GM19099 (cell line): ENCODE data around the gene SH3GLB1.

ENCODE experiments used
- POLR2A ChIP-seq: IDR thresholded peaks from 3 replicates; pipeline ENCODE4 v1.6.1; 2011; ENCODE audit warnings: low read depth; ENCODE audit not compliant: insufficient read length; ENCODE audit errors: extremely low read depth

SH3GLB1 gene

DNA sequence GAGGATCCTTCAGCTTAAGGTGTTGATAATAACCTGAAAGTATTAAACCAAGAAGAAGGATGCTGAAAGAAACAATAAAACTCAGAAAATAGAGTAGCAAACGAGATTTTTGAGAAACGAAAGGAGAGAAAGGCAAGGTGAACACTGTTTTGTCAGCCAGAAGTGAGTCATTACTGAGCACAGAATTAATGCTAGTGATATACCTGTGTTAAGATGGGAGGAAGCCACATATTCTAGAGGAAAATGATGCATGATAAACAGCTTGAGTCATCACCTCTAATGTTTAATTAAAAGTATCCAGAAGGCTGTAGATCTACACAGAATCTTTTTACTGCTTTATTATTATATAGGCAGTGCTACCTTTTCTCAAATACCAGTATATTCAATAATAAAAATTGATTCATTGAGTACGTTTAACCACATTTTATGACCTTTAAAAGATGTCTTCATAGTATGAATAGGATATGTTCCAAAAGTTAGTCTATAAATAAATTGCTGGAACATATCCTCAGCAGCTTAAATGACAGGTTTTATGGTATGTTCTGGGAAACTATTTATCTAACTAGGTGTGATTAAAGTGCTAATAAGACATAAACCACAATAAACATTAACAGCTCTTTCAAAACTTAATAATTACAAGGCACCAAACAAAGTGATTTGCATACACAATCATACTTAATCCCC, 10.3 kb downstream of the SH3GLB1 start:
- TF ChIP-seq POLR2A, result no peak

DNA sequence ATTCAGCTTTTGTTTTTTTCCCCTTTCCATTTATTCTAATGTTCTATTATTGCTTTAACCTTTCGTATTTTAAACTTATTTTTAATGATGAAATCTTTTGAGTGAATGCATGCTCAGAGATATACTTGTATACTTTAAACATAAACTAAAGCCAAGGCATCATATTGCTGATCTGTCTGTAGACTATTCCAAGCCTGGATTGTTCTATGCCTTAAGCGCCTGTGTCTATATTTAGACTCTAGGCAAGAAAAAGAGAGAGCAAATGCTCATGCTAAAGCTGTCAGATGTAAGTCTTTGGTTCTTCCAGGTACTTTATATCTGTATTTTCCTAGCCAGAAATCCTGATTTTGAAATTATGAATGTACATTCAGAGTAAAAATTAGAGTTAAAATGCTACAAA, 14.4 kb downstream of the SH3GLB1 start:
- TF ChIP-seq POLR2A, result no peak

DNA sequence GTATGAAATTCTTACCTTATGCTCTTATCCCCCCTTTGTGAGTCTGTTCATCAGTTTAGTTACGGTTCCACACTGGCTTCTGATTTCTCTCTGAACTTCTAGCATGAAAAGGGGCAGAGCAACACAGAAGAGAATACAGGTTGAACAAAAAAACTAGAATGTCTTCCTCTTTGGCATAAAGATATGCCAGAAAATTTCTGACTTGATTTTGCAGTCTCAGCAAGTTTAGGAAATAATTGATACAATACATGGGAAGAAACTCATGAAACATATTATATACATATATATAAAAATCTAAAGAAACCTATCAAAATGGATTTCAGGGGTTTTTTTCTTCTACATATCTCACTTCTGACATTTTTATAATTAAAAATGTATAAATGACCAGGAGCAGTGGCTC, 27.0 kb downstream of the SH3GLB1 start:
- TF ChIP-seq POLR2A, result no peak

DNA sequence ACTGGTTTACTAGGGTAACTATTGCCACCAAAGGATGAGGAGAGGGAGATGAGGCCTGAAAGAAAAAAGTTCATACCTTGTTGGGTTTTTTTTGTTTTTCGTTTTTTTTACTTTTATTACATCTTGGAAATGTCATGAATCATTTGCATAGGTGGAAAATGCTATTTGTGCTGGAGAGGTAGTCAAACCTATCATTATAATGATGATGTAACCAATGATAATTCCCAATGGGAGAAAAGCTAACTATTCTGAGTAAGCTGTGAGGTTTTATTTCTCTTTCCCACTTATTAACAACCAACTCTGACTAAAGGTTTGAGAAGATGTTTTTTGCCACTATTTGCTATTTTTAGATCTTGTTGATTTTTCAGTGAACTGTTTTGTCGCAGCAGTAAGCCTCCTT, 29.0 kb downstream of the SH3GLB1 start:
- no peak for TF ChIP-seq POLR2A

DNA sequence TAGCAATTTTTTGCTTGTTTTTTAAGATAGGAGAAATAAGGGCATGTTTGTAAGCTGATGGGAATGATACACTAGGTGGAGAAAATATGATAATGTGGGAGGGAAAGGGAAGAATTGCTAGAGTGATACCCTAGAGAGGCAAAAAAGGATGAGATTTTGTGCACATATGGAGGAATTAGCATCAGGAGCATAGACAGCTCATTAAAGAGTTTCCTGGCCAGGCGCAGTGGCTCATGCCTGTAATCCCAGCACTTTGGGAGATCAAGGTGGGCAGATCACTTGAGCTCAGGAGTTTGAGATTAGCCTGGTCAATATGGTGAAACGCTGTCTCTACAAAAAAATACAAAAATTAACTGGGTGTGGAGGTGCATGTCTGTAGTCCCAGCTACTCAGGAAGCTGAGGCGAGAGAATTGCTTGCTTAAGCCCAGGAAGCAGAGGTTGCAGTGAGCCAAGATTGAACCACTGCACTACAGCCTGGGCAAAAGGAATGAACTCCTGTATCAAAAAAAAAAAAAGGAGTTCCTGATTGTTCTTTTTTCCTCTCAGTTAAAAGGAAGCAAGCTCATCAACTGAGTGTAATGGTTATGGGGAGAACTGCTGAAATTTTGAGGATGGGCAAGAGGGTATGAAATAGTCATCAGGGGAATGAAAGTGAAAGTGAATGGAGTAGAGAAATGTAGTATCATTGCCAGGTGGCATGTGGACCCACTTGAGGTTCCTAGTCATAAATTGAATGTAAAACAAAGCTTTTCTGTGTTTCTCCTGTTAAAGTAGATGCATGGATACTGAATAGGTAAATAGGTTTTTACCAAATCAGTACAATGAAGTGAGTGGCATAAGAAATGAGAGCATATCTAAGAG, 35.5 kb downstream of the SH3GLB1 start:
- TF ChIP-seq POLR2A, result no peak

DNA sequence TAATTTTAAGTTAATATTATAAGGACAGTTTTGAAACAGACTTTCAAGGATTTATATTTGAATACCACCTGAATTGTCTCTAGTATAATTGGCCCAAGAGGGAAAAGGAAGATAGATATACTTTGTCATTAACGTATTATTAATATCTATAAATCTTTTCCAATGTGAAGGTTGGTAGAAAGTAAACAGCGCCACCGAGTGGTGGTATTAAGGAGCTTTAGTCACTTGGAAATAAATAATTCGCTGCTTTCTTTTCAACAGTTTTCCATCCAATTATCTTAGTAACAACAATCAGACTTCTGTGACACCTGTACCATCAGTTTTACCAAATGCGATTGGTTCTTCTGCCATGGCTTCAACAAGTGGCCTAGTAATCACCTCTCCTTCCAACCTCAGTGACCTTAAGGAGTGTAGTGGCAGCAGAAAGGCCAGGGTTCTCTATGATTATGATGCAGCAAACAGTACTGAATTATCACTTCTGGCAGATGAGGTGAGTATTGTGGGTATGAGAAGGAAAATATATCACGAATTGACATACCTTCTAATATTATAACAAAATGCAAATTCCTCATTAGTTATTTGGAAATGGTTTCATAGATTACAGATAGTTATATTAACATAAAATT, 37.7 kb downstream of the SH3GLB1 start:
- no peak for TF ChIP-seq POLR2A

DNA sequence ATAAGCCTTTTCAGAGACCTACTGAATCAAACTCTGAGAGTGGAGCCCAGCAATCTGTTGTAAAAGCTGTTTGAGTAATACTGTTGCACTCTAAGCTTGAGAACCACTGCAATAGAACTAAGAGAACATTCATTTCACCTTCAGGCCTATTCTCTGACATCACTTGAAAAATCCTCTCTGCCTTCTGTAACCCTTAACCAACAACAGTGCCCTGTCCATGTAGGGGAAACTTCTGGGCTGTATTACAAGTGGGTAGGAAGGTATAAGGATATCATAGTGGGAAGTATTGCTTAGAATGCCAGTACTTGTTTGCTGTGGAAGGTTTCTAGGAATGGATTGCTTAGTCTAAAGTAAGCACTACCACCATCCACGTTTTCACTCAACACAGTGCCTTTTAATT, 42.9 kb downstream of the SH3GLB1 start:
- no peak for TF ChIP-seq POLR2A

DNA sequence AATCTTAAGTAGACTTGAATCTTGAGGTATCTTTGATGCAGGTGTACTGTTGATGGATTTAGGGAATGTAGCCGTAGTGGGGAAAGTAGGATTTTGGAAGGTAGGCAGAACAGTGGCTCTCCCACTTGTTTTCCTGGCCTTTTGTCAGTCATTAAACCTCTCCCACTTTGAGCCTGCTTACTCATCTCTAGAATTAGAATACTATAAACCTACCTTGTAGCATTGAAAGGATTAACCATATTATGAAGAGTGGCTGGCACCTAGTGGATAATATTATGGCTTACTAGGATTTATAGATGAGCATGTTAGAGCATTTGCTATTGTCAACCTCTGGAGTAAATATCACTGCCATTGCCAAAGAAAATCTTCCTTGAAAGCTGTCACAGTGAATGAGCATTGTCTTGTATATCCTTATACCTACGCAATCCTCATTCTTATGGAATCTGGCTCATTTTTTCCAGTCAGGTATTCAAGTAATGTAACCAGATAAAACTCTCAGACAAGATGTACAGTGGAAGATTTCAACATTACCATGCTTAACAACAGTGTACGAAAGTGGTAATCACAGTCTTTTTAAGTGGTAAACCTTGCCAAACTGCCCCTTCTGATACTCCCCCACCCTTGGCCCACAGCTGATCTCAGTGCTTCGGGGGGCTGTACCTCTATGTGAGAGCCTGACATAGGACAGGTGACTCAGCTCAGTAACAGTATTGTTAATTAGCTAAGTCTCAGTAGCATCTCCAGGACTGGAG, 44.4 kb downstream of the SH3GLB1 start:
- no peak for TF ChIP-seq POLR2A

DNA sequence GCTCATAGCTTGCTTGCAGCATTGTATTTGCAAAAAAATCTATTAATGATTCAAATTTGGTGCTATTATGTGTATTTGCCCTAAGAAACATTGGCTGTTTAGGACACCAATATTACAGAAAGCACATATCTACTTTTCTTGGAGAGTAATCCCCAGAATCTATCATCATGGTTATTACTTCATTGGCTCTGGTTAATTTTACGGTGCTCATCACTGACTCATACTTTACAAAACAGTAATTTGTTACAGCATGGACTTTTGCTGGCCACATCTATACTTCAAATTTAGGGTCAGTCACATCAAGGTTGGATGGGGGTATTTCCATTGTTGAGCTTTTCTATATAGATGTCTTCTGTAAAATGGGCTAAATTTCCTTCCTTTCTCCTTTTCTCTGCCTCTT, 45.7 kb downstream of the SH3GLB1 start:
- no peak for TF ChIP-seq POLR2A

DNA sequence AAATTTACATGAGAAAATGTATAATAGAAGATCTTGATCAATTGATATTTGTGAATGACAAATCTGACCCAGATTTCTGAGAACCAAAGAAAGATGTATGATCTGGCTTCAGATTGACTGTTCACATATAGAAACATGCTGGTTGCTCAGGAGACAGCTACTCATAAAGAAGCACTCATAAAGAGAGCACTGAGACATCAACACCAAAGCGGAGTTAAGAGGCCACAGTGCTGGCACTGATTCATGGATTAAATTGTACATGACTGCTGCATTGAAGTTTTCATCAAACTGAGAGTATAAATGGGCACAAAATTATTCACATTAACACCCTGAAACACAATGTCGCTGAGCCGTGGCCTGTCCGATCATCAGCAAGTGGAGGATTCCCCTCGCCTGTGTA, 46.2 kb downstream of the SH3GLB1 start:
- TF ChIP-seq POLR2A, result no peak

DNA sequence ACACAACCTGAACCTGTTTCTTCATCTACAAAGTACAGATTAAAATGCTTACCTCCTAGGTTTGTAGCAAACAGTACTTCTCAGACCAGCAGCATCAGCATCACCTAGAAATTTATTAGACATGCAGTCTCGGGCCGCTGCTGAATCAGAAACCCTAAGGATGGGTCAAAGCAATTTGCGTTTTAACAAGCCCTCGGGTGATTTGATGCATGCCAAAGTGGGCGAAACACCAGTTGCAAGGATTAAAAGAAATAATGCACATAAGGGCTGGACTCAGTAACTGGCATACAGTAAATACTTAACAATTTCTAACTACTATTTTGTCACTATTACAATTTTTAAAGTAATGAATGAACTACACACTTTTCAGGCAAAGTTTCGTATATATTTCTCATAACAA, 47.5 kb downstream of the SH3GLB1 start:
- TF ChIP-seq POLR2A, result no peak

DNA sequence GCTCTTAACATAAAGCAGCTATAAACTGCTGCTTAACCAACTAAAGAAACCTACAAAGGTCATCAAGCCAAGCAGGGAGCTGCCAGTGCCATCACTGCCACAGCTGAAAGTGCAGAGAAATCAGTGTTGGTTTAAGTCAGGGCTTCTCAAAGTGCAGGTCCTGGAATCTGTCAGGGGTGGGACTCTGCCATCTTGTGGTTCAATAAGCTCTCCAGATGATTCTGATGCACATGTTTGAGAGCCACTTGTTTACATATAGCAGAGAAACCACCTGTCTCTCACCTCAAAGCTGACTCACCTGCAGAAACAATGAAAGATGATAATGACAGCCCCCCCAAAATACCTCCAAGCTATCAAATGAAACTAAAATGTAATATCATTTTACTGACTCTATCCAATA, 49.3 kb downstream of the SH3GLB1 start:
- TF ChIP-seq POLR2A, result no peak

DNA sequence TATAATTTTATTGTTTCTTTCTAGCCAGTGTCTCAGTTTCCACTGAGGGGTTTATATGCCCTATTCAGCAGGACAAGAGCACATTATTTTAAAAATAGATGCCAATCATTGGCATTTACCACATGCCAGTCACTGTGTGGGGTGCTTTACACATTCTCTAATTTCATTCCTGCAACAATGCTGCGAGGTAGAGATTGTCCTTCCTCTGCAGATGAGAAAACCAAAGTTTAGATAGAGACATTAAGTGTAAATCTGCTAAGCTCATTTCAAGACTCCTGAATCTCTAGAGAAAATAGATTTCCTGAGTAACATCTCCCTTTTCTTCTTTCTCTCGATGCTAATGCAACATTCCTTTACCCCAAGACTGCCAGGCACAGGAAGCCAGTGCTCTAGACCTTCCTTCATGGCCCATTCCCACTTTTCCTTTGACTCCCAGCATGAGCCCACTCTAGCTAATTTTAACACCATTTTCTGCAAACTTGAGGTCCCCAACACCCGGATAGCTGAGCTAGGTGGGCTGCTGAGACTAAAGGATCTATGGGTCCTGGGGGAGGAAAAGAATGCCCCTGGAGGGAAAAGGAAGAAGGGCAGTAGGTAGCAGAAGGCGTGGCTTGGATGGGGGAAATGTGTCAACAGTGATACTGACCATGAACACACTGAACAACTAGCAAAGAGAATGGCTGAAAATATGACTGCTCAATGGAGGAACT, 50.0 kb downstream of the SH3GLB1 start:
- no peak for TF ChIP-seq POLR2A

DNA sequence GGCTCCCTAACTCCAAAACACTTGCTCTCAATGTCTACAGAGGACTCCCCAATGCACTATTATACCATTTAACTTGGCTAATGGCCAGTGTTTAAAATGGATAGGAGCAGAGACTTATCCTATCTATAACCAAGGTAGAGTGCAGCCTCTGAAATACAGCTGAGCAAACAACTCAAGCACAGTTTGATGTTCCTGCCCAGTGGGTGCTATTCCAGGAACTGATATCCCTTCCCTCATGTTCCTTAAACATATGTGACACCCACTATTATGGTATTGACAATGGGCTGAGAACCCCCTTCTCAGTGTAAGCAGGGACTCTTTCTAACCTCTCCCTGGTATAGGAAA, 51.7 kb downstream of the SH3GLB1 start:
- TF ChIP-seq POLR2A, result no peak
